HG03439 (cell line): Measurements from ENCODE around the gene ABR.
"Not testable (repeated sequence)": the region's sequence is repeated elsewhere in the genome, so short reads cannot be mapped to it uniquely, and the experiment has no call there.

Experiments used
- ATAC-seq: cut with Tn5 transposase; IDR thresholded peaks from one replicate; pipeline ENCODE4 v1.9.1; 2021; ENCODE audit warnings: mild to moderate bottlenecking, moderate library complexity; ENCODE audit not compliant: unreplicated experiment

The ABR gene

GRCh38 chr17:1073963-1074625 is 105.7 kb downstream of the ABR start:
- not testable (repeated sequence) for ATAC-seq

- ATAC-seq: no peak
These were observed 106.4 kb downstream of the ABR start for GRCh38 chr17:1073241-1073962.

- no peak for ATAC-seq
These were observed 107.2 kb downstream of the ABR start for GRCh38 chr17:1072551-1072961.

GRCh38 chr17:1071103-1071825 is 108.5 kb downstream of the ABR start:
- no peak for ATAC-seq

GRCh38 chr17:1070411-1070810 is 109.4 kb downstream of the ABR start:
- ATAC-seq: no peak

GRCh38 chr17:1069847-1070246 is 109.9 kb downstream of the ABR start:
- no peak for ATAC-seq

GRCh38 chr17:1068356-1068755 is 111.4 kb downstream of the ABR start:
- ATAC-seq: no peak

- ATAC-seq: no peak
These were observed 112.4 kb downstream of the ABR start for GRCh38 chr17:1067282-1067956.

- ATAC-seq: not testable (repeated sequence)
These were observed 114.4 kb downstream of the ABR start for GRCh38 chr17:1065416-1065815.

- ATAC-seq: no peak
These were observed 118.8 kb downstream of the ABR start for GRCh38 chr17:1060991-1061390.

- ATAC-seq: no peak
These were observed 120.5 kb downstream of the ABR start for GRCh38 chr17:1059131-1059795.

GRCh38 chr17:1058423-1059130 is 121.2 kb downstream of the ABR start:
- no peak for ATAC-seq

- no peak for ATAC-seq
These were observed 123.0 kb downstream of the ABR start for GRCh38 chr17:1056761-1057160.

- no peak for ATAC-seq
These were observed 123.8 kb downstream of the ABR start for GRCh38 chr17:1055751-1056645.

- no peak for ATAC-seq
These were observed 124.5 kb downstream of the ABR start for GRCh38 chr17:1055231-1055630.

GRCh38 chr17:1054656-1055055 is 125.1 kb downstream of the ABR start:
- no peak for ATAC-seq

GRCh38 chr17:1053661-1054360 is 126.0 kb downstream of the ABR start:
- no peak for ATAC-seq
